HFFc6 (cell line): ENCODE results near the gene SPRN. TPM values are rescaled to one million over a fixed set of nuclear protein-coding genes. Genes with fewer than 3 reads are reported as not detected.
"Not testable (repeated sequence)": the region's sequence is repeated elsewhere in the genome, so short reads cannot be mapped to it uniquely, and the experiment has no call there.

Experiments used
- DNase-seq: peaks from one replicate; pipeline ENCODE4 v3.0.0-alpha.2; 2018
- H3K27ac Mint-ChIP-seq: 2 replicates; pipeline ENCODE4 v1.8.0; 2020; ENCODE audit warnings: mild to moderate bottlenecking, mixed read lengths
- H3K27me3 Mint-ChIP-seq: 2 replicates; pipeline ENCODE4 v1.8.0; 2021; ENCODE audit warnings: mild to moderate bottlenecking, moderate library complexity, mixed read lengths; ENCODE audit not compliant: insufficient read depth
- H3K36me3 Mint-ChIP-seq: 2 replicates; pipeline ENCODE4 v1.8.0; 2021; ENCODE audit warnings: low read depth, mixed read lengths
- H3K4me1 Mint-ChIP-seq: 2 replicates; pipeline ENCODE4 v1.8.0; 2020; ENCODE audit warnings: low read depth, mixed read lengths
- H3K4me3 Mint-ChIP-seq: 2 replicates; pipeline ENCODE4 v1.8.0; 2020; ENCODE audit warnings: mild to moderate bottlenecking, moderate library complexity, mixed read lengths
- H3K9me3 Mint-ChIP-seq: 2 replicates; pipeline ENCODE4 v1.8.0; 2020; ENCODE audit warnings: mild to moderate bottlenecking, mixed read lengths
- total RNA-seq, 6 experiments: library from RNA; stranded (reverse); fragmentation: NEBNext Ultra II Directional; extraction: Animal tissue kit (Norgen Biotek cat#: 25700); gene quantifications; 2 replicates in 1 of 6; 3 replicates in 5 of 6; pipeline ENCODE4 v1.2.3, GENCODE V29; 2021
- TF ChIP-seq, protein P1 (sequence below): fragments of 200-600 bp; sonication (generic); IDR thresholded peaks from 2 replicates; pipeline ENCODE4 v1.5.0; 2021; ENCODE audit warnings: antibody characterized with exemption, mild to moderate bottlenecking

SPRN gene
- total RNA-seq, 6 experiments from 2014 or later, result 0.31 to 2.9 (median 0.40) TPM

DNA sequence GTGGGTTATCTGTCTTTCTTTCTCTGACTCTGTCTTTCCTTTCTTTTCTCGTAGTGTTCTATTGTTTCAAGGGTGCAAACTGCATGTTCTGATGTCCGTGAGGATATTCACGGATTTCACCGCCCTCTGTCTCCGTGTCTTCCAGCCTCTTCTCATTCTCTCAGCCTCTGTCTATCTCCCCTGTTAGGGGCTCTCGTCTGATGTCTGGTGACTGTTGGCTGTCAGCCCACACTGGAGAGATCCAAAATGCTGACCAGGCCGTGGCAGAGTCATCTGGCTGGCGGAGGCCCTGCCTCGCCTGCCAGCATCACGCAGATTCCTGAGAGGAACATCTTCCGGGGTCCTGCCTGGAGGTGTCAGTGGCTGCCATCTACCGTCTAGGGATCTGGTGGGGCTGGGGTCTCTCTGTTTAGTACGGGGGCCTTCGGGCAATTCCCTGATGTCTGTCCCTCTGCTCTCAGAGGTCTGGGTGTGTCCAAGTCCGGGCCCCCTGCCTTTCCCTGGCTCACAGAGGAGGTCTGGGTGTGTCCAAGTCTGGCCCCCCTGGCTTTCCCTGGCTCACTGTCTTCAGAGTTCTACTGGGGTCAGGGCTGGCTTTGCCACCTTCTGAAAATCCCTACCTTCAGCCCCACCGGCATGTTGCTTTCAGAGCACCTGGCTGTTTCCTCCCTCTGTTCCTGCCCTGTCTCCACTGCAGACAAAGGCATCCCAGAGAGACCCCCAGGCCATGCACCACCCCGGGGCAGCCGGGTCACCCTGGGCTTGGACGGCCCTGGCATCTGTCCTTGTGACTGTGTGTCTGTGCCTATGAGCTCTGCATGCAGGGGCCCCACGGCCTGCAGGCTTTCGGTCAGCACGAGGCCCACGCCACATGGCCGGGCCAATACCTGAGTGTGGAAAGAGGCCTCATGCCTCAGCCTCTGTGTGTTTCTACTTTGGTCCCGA, 15.4 kb upstream of the SPRN start:
- Mint-ChIP-seq H3K36me3 (peaks cover 8% of the 10 kb centered on the region), H3K4me3 (no peak overlapping the region), H3K27ac (no peak overlapping the region), H3K27me3 (peaks cover 5% of the 10 kb centered on the region), H3K9me3 (peaks cover 8% of the 10 kb centered on the region), H3K4me1 (no peaks in the 10 kb centered on the region; the same call in 1 of the 2 replicates)
- TF ChIP-seq, protein P1, sequence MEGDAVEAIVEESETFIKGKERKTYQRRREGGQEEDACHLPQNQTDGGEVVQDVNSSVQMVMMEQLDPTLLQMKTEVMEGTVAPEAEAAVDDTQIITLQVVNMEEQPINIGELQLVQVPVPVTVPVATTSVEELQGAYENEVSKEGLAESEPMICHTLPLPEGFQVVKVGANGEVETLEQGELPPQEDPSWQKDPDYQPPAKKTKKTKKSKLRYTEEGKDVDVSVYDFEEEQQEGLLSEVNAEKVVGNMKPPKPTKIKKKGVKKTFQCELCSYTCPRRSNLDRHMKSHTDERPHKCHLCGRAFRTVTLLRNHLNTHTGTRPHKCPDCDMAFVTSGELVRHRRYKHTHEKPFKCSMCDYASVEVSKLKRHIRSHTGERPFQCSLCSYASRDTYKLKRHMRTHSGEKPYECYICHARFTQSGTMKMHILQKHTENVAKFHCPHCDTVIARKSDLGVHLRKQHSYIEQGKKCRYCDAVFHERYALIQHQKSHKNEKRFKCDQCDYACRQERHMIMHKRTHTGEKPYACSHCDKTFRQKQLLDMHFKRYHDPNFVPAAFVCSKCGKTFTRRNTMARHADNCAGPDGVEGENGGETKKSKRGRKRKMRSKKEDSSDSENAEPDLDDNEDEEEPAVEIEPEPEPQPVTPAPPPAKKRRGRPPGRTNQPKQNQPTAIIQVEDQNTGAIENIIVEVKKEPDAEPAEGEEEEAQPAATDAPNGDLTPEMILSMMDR, result no peak
- no peak for DNase-seq

DNA sequence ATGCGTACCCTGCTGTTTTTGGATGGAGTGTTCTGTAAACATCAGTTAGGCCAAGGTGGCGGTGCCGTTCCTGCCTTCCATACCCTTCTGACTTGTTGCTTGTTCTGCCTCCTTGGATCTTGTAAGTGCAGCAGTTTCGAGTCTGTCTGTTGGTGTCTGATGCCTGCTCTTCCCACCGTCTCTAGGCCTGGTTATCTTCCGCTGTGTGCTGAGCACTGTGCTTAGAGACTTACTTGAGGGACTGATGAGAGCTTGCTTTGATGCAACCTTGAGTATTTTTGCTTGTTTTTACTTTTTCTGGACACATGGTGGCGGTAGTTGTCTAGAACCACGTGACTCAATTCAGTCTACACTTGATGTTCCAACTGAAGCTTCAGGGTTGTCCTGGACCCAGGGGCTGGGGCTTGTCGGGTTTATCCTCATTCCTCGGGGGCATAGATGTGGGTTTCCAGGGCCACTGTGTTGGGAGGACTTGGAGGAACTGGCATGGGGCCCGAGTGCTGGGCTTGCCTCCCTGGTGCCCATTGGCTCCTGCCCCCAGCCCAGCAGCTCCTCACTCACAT, 14.4 kb upstream of the SPRN start:
- peak; percentile 38 for DNase-seq
- H3K36me3 Mint-ChIP-seq, result peaks cover 8% of the 10 kb centered on the region; the same call in 1 of the 2 replicates
- no peak overlapping the region for H3K4me3 Mint-ChIP-seq
- H3K9me3 Mint-ChIP-seq, result peaks cover 6% of the 10 kb centered on the region
- H3K27me3 Mint-ChIP-seq, result peaks cover 5% of the 10 kb centered on the region
- TF ChIP-seq, protein P1, result peak; percentile 72
- H3K4me1 Mint-ChIP-seq, result no peaks in the 10 kb centered on the region; the same call in 1 of the 2 replicates
- no peak overlapping the region for H3K27ac Mint-ChIP-seq

DNA sequence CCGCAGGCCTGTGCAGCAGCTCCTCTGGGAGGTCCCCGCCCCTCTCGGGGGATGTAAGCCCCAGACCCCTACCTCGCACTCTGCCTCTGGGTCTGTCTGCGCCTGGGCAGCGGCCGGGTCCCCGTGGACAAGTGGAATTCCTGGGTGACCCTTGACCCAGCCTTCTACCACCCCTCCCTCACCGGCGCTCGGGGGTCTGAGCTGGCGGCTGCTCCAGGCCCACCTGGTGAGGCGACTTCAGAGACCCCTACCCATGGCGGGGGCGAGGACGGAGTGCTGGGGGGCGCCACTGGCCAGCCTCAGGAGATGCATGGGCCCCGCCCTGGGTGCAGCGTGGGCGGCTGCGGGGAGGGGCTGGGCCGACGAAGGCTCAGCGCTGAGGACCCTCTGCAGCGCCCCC, 8.4 kb upstream of the SPRN start:
- H3K9me3 Mint-ChIP-seq, H3K4me1 Mint-ChIP-seq, H3K36me3 Mint-ChIP-seq, H3K27ac Mint-ChIP-seq, H3K4me3 Mint-ChIP-seq, H3K27me3 Mint-ChIP-seq, DNase-seq: not testable (repeated sequence)

DNA sequence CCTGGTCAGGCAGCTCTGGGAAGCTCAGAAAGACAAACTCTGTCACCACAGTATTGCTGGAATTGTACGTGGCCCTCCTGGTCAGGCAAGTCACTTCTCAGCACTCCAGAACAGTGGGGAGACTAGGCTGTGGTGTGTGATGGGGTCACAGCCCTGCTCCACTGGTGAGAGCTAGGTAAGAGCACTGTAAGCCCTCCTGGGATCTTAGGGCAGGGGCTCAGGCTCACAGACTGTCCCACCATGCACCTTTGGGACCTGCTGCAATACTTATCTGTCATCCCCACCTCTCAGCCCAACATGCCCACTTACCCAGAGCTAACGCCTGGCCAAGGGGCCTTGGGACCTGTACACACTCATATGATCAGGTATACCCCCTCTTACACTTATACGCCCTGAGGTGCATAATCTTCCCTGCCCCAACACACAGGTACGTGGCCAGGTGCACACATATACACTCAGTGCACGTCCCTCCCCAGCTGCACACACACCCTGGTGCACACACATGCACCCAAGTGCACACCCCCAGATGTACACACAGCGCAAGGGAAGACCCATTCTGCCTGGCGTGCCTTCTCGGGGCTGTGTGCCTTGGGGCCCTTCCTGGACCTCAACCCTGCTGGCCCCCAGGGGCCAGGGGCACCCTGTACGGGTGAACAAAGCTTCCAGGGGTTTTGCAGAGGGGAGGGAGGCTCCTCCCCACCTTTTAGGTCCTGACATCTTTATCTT, 7.6 kb upstream of the SPRN start:
- H3K4me3 Mint-ChIP-seq, H3K27me3 Mint-ChIP-seq, H3K36me3 Mint-ChIP-seq, H3K4me1 Mint-ChIP-seq, DNase-seq, H3K27ac Mint-ChIP-seq, H3K9me3 Mint-ChIP-seq: not testable (repeated sequence)

DNA sequence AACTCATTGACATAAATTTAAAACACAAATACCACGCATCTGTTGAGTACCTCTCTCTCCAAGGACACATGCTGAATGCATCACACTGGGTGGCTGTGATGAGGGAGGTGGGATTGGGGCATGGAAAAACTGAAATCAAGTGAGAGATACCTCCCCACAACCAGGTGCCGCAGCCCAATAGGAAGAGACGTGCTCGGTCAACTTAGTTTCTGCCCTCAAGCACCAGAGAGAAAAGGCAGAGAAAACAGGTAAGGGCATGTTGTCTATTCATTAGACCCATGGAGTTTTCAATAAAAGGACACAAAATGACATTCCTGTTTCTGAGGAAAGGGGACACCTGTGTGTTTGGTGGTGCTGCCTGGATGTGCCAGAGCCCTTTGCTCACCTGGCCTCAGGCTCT, 5.1 kb upstream of the SPRN start:
- H3K4me3 Mint-ChIP-seq, H3K4me1 Mint-ChIP-seq, H3K27ac Mint-ChIP-seq, DNase-seq, H3K27me3 Mint-ChIP-seq, H3K36me3 Mint-ChIP-seq, H3K9me3 Mint-ChIP-seq: not testable (repeated sequence)

DNA sequence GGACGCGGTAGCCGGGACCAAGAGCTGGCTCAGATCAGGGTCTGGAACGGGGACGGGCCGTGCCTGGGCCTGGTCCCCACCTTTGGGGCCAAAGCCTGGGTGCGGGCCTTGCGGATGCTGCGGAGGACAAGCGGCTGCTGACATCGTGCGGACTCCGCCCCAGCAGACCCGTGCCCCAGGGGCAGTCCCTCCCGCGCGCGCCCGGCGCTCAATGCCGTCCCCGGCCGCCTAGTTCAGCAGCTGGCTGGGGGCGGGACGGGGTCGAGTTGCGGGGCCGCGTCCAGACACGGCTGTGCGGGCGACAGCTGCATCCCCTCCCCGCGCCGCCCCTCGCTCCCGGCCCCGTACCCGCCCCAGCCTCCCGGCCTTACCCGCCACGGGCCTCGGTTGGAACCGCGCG, 323 bp downstream of the SPRN start:
- H3K36me3 Mint-ChIP-seq, H3K4me1 Mint-ChIP-seq, H3K9me3 Mint-ChIP-seq, H3K27me3 Mint-ChIP-seq, H3K4me3 Mint-ChIP-seq, DNase-seq, H3K27ac Mint-ChIP-seq: not testable (repeated sequence)

DNA sequence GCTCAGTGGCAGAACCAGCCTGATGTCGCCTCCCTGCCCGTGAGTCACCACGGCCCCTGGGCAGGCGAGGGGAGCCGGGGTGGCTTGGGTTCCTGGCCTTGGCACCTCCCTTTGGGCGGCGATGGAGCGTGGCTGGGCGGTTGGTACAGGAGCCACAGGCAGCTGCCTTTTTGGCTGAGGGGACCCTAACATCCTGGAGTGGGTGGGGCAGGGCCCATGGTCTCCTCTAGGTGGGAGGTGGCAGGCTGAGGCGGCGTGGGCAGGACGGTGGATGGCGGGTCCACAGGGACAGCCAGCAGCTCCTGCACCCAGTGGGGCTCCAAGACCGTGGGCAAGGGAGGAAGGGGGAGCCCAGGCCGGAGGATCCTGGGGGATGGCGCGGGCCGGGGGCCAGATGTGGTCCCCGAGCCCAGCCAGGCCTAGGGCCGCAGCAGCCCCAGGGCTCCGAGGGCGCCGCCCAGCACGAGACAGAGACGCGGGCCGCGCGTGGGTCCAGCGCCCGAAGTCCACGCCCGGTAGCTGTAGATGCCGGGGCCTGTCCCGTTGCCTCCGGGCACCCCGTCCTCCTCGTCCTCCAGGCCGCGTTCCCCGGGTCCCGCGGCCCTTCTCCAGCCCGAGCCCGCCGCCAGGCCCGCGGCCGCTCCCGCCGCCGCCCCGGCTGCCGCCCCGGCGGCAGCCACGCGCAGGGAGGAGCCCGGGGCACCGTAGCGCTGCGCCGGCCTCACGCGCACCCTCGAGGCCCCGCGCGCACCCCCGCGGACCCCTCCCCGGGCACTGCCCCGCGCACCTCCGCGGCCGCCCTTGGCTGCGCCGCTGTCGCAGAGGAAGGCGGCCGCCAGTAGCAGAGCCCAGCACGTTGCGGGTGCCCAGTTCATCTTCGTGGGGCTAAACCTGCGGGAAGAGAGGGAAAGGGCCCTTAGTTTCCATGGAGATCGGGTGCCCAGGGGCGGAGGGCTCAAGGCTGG, 1.3 kb downstream of the SPRN start:
- TF ChIP-seq, protein P1, result no peak
- Mint-ChIP-seq H3K36me3 (no peaks in the 10 kb centered on the region; the same call in none of the 2 replicates), H3K4me3 (no peak overlapping the region; the same call in 1 of the 2 replicates), H3K27me3 (peaks cover 2% of the 10 kb centered on the region; the same call in 1 of the 2 replicates), H3K27ac (no peak overlapping the region), H3K4me1 (no peaks in the 10 kb centered on the region), H3K9me3 (no peaks in the 10 kb centered on the region)
- no peak for DNase-seq
